D721Med (cell line): ENCODE data around the gene CDC42BPG.

Experiments used
- DNase-seq: peaks from one replicate; pipeline ENCODE4 v3.0.0; 2011; ENCODE audit warnings: low spot score; ENCODE audit not compliant: insufficient read length
- FAIRE-seq: peaks from 2 replicates; lab custom pipeline; 2011; peaks lifted over from hg19 to GRCh38; lab: Jason Lieb, UNC
- CTCF ChIP-seq: IDR thresholded peaks from 2 replicates; pipeline ENCODE4 v1.5.1; 2012; ENCODE audit warnings: mild to moderate bottlenecking, control low read depth; ENCODE audit not compliant: insufficient read depth; ENCODE audit errors: missing control alignments

Gene CDC42BPG

GRCh38 chr11:64835616-64836447 is 8.6 kb downstream of the CDC42BPG start:
- DNase-seq (no peak), FAIRE-seq (no peak)
- TF ChIP-seq CTCF = no peak

GRCh38 chr11:64834723-64835615 is 9.5 kb downstream of the CDC42BPG start:
- FAIRE-seq (no peak), DNase-seq (no peak)
- TF ChIP-seq CTCF = no peak

- FAIRE-seq (no peak), DNase-seq (no peak)
- TF ChIP-seq CTCF = no peak
Measured at GRCh38 chr11:64834031-64834722, 10.3 kb downstream of the CDC42BPG start.

GRCh38 chr11:64833509-64833908 is 10.9 kb downstream of the CDC42BPG start:
- DNase-seq (no peak), FAIRE-seq (no peak)
- no peak for TF ChIP-seq CTCF

- no peak for FAIRE-seq
- no peak for TF ChIP-seq CTCF
- DNase-seq = no peak
Measured at GRCh38 chr11:64833198-64833502, 11.3 kb downstream of the CDC42BPG start.

- no peak for TF ChIP-seq CTCF
- DNase-seq (no peak), FAIRE-seq (no peak)
Measured at GRCh38 chr11:64832467-64833197, 11.8 kb downstream of the CDC42BPG start.
